NCI-H1436 treated with DMSO at 0.1 percent for 48 hours (cell line): Measurements from ENCODE around the gene RGL3.
"Not testable (repeated sequence)": the region's sequence is repeated elsewhere in the genome, so short reads cannot be mapped to it uniquely, and the experiment has no call there.

Experiments
- DNase-seq: peaks from one replicate; lab custom pipeline; 2025; lab: John Stamatoyannopoulos, UW

RGL3 gene

GRCh38 chr19:11361771-11362731 is 57.1 kb downstream of the RGL3 start:
- DNase-seq = no peak

GRCh38 chr19:11361037-11361770 is 57.9 kb downstream of the RGL3 start:
- DNase-seq = no peak

GRCh38 chr19:11359421-11359820 is 59.7 kb downstream of the RGL3 start:
- no peak for DNase-seq

- no peak for DNase-seq
Measured at GRCh38 chr19:11356676-11357550, 62.2 kb downstream of the RGL3 start.

- DNase-seq = no peak
Measured at GRCh38 chr19:11356074-11356397, 63.1 kb downstream of the RGL3 start.

- peak; percentile 37 for DNase-seq
Measured at GRCh38 chr19:11355160-11356073, 63.7 kb downstream of the RGL3 start, which contains the start of gene PLPPR2. Gene PLPPR2, plus strand, starts transcription at chr19:11355432. Its CDS starts 2,242 bp downstream, at chr19:11357674.

- DNase-seq = not testable (repeated sequence)
Measured at GRCh38 chr19:11354102-11354501, 65.0 kb downstream of the RGL3 start.

- DNase-seq = no peak
Measured at GRCh38 chr19:11349171-11349570, 69.9 kb downstream of the RGL3 start.

- no peak for DNase-seq
Measured at GRCh38 chr19:11347546-11348039, 71.5 kb downstream of the RGL3 start.

- DNase-seq = peak; percentile 96
Measured at GRCh38 chr19:11346104-11346940, 72.8 kb downstream of the RGL3 start, which contains the start of the genes CCDC159 and TMEM205. Gene CCDC159, plus strand, starts transcription at chr19:11346519. Its CDS starts 88 bp downstream, at chr19:11346607. Gene TMEM205, minus strand, starts transcription at chr19:11346268. Its CDS starts 649 bp downstream, at chr19:11345619.

- no peak for DNase-seq
Measured at GRCh38 chr19:11345122-11345803, 73.9 kb downstream of the RGL3 start.
